Measurements from ENCODE around the gene MOSPD2.

DNA sequence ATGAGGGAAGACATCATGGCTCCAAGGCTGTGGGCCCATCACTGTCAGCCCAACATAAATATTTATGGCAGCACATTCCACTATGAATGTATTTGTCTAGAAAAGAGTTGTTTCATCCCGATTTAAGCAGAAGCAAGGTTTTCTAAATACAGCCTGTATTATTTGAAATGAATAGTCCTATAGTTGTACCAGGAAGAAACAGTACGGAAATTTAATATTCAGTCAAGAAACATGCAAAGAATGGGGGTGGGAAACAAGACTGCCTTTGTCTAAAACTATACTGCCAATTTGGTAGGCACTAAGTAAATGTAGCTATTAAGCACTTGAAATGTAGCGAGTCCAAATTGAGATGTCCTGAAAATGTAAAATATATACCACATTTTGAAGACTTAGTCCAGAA, 69.1 kb downstream of the MOSPD2 start:
- TF ChIP-seq, protein P1, sequence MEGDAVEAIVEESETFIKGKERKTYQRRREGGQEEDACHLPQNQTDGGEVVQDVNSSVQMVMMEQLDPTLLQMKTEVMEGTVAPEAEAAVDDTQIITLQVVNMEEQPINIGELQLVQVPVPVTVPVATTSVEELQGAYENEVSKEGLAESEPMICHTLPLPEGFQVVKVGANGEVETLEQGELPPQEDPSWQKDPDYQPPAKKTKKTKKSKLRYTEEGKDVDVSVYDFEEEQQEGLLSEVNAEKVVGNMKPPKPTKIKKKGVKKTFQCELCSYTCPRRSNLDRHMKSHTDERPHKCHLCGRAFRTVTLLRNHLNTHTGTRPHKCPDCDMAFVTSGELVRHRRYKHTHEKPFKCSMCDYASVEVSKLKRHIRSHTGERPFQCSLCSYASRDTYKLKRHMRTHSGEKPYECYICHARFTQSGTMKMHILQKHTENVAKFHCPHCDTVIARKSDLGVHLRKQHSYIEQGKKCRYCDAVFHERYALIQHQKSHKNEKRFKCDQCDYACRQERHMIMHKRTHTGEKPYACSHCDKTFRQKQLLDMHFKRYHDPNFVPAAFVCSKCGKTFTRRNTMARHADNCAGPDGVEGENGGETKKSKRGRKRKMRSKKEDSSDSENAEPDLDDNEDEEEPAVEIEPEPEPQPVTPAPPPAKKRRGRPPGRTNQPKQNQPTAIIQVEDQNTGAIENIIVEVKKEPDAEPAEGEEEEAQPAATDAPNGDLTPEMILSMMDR (conservative IDR thresholded peaks at IDR 0.05 in 1 of 2, IDR thresholded peaks at IDR 0.05 in 1 of 2; ENCODE audit: low read depth in 1 of 2, low read length in 2 of 2) = no peak
- no peak for TF ChIP-seq EZH2 (IDR thresholded peaks at IDR 0.05; ENCODE audit: low read length, missing control alignments)
